ENCODE measurements around the gene DIAPH2.

The DIAPH2 gene

DNA sequence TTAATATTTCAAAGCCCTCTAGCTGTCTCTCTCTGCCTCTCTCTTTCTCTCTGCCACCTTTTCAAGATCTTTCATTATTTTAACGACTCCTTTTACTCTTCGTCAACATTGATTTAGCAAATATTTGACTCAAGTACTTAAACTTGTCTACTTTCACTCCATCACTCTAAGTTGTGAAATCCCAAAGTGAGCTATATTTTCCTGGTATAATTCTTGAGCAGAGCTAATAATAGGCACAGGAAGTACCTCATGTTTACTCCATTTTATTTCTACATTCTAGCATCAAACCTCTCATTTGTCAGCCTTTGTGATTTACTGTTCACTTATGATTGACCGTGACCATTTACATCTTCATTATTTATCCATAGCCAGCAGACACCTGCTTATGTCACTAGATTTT is 681.6 kb downstream of the DIAPH2 start:
- no peak for TF ChIP-seq GATA3 (IDR thresholded peaks at IDR 0.05; ENCODE audit: low read depth, low read length)
- TF ChIP-seq GATA2 (IDR thresholded peaks at IDR 0.05; ENCODE audit: low read depth, low read length), result no peak

DNA sequence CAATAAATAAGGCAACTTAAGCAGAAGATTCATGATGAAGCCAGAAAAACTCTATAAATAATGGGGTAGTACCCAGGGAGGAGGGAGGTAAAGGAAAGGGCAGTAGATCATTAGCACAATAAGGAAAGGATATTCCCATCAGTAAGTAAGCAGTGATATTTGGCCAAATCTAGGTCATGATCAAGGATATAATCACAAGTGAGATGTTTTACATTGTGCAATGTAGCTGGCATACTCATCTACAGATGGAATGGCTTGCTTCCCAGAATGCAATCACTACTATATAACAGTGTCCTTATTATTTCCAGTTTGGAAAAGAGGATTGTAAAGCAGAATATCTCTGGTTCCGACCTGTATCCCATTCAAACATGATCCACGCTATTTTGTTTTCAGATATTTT is 682.5 kb downstream of the DIAPH2 start:
- no peak for TF ChIP-seq GATA3 (IDR thresholded peaks at IDR 0.05; ENCODE audit: low read depth, low read length)
- TF ChIP-seq GATA2 (IDR thresholded peaks at IDR 0.05; ENCODE audit: low read depth, low read length), result no peak

DNA sequence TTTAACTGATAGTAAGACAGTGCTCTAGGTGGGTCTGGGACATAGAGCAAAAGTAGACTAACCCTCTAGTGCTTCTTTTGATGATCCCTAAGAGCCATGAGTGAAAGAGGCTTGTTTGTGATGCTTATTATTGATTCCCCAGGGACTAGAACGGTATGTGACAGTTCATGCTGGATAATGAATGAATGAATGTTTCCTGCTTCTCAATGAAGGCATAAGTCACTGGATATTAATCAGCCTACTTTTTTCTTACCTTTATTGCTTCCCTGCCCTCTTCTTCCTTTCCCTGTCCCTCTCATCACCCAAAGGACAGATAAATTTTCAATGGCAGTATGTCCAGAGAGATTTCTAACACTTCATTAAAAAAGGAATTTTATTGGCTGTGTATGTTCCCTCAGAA is 685.3 kb downstream of the DIAPH2 start:
- no peak for TF ChIP-seq GATA2 (IDR thresholded peaks at IDR 0.05; ENCODE audit: low read depth, low read length)
- TF ChIP-seq GATA3 (IDR thresholded peaks at IDR 0.05; ENCODE audit: low read depth, low read length), result no peak

DNA sequence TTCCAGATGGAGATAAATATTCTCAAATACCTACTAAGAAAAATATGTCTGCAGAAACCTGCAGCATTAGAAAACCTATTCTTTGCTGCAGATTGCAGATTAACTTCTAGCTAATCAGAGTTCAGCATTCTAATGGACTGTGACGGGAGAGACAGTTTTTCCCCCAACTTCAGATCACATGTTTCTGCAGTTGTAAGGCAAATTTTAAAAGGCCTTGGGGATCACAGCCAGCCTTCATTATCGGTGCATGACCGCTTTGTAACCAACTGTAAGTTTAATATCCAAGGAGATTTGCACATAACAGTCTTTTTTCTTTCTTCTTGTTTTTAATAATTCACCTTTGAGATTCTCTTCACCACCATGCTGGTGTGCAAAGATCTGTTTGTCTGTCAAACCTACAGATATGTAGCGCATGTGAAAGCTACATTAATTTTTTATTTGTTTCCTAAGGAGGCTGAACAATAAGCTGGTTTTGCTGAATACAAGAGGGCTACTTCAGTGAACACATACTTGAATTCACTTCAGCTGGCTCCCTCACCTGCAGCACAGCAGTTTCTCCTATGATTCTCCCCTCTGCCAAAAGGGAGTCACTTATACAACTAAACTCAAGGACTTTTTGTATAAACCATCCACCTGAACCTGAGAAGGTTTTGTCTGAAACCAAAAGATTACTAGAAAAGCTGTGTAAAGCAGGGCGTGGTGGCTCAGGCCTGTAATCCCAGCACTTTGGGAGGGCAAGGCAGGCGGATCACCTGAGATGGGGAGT is 687.5 kb downstream of the DIAPH2 start:
- no peak for TF ChIP-seq GATA2 (IDR thresholded peaks at IDR 0.05; ENCODE audit: low read depth, low read length)

DNA sequence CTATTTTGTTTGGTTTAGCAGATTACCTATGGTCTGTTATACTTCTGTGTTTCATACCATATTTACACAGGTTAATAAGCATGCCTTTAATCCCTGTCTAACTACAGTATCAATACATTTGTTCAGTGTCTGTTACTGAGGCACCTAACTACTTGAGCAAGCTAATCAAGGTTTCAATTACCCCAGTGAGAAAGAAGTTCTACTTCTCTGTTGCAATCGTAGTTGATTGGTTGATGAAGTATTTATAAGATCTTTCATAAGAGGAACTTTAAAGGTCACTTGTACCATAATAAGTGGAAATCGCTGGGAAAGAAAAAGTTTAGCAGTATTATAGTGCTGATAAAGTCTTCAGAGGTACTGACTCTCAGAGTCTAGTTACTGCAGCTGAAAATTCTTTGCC is 689.6 kb downstream of the DIAPH2 start:
- TF ChIP-seq GATA3 (IDR thresholded peaks at IDR 0.05; ENCODE audit: low read depth, low read length) (no peak), GATA2 (IDR thresholded peaks at IDR 0.05; ENCODE audit: low read depth, low read length) (no peak)

GRCh38 chrX:97380200-97380599 is 695.6 kb downstream of the DIAPH2 start:
- TF ChIP-seq GATA3 (IDR thresholded peaks at IDR 0.05; ENCODE audit: low read depth, low read length) (no peak), GATA2 (IDR thresholded peaks at IDR 0.05; ENCODE audit: low read depth, low read length) (no peak)

- TF ChIP-seq GATA3 (IDR thresholded peaks at IDR 0.05; ENCODE audit: low read depth, low read length), result no peak
- no peak for TF ChIP-seq GATA2 (IDR thresholded peaks at IDR 0.05; ENCODE audit: low read depth, low read length)
Observed at GRCh38 chrX:97384685-97385084, 700.0 kb downstream of the DIAPH2 start.

DNA sequence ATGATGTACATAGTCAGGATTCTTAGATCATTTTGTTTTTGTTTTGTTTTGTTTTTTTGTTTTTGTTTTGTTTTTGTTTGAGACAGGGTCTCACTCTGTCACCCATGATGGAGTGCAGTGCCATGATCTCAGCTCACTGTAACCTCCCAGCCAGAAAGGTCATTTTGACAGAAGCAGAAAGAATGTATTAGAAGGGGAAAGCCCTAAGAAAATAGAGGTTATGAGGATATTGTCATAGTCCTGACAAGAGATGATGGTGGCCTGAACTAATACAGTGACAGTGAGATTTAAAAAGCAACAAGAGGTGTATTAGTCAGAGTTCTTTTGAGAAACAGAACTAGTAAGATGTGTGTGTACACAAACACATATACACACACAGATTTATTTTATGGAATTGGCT is 702.4 kb downstream of the DIAPH2 start:
- no peak for TF ChIP-seq GATA2 (IDR thresholded peaks at IDR 0.05; ENCODE audit: low read depth, low read length)
- TF ChIP-seq GATA3 (IDR thresholded peaks at IDR 0.05; ENCODE audit: low read depth, low read length), result no peak

DNA sequence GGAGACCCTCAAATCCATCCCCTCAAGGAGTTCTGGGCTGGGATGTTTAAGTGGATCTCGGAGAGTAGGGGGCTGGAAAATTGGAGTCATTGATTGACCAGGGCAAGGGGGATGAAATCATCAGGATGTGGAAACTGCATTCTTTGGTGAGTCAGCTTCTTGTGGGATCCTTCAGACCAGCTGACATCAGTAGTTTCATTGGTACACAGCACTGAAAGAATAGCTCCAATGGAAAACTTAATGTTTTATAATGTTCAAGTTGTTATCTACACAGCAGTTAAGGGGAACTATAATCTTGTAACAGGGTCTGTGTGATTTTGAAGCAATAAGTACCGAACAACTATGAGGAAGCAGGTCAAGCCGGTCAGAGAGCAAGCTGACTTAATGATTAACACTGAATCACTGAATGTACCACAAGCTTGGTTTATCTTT is 705.1 kb downstream of the DIAPH2 start:
- TF ChIP-seq GATA2 (IDR thresholded peaks at IDR 0.05; ENCODE audit: low read depth, low read length), result no peak
- no peak for TF ChIP-seq GATA3 (IDR thresholded peaks at IDR 0.05; ENCODE audit: low read depth, low read length)

- no peak for TF ChIP-seq GATA2 (IDR thresholded peaks at IDR 0.05; ENCODE audit: low read depth, low read length)
- no peak for TF ChIP-seq GATA3 (IDR thresholded peaks at IDR 0.05; ENCODE audit: low read depth, low read length)
Observed at GRCh38 chrX:97397371-97397770, 712.7 kb downstream of the DIAPH2 start.

- TF ChIP-seq GATA3 (IDR thresholded peaks at IDR 0.05; ENCODE audit: low read depth, low read length) (no peak), GATA2 (IDR thresholded peaks at IDR 0.05; ENCODE audit: low read depth, low read length) (no peak)
Observed at GRCh38 chrX:97398030-97398551, 713.4 kb downstream of the DIAPH2 start.

DNA sequence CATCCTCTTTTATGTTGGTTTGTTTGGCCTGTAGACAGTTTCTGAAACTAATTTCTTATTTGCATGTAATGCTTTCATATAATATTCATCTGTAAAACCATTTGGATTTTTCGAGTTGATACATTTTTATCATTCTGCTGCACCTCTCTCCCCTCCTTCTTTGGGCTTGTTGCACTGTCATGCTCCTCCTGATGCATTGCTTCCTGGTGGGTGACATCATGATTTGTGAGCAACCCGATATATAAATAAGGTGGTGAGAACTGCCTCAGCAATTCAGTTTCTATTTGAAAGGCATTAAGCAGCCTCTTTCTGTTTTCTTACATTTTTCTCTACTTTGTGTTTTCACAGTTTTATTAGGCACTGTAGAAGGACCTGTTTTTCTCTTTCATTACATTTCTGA is 714.8 kb downstream of the DIAPH2 start:
- TF ChIP-seq GATA2 (IDR thresholded peaks at IDR 0.05; ENCODE audit: low read depth, low read length), result no peak
- no peak for TF ChIP-seq GATA3 (IDR thresholded peaks at IDR 0.05; ENCODE audit: low read depth, low read length)

DNA sequence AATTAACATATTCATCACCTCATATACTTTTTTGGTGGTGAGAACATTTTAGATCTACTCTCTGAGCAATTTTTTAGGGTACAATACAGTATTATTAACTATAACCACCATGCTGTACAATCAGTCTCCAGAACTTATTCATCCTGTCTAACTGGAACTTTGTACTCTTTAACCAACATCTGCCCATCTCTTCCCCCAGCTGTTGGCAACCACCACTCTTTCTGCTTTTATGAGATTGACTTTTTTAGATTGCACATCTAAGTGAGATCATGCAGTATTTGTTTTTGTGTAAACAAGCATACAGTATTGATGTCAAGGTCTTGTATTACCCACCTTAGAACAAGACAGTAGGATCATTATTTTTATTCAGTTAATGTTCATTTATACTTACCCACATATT is 715.9 kb downstream of the DIAPH2 start:
- TF ChIP-seq GATA2 (IDR thresholded peaks at IDR 0.05; ENCODE audit: low read depth, low read length), result no peak
- TF ChIP-seq GATA3 (IDR thresholded peaks at IDR 0.05; ENCODE audit: low read depth, low read length), result no peak

- no peak for TF ChIP-seq GATA2 (IDR thresholded peaks at IDR 0.05; ENCODE audit: low read depth, low read length)
Observed at GRCh38 chrX:97401154-97401553, 716.5 kb downstream of the DIAPH2 start.

- TF ChIP-seq GATA2 (IDR thresholded peaks at IDR 0.05; ENCODE audit: low read depth, low read length) (no peak), GATA3 (IDR thresholded peaks at IDR 0.05; ENCODE audit: low read depth, low read length) (no peak)
Observed at GRCh38 chrX:97401586-97402136, 717.0 kb downstream of the DIAPH2 start.

Measured in SH-SY5Y (cell line).